Kidney epithelial cell (primary cell): ENCODE results near the gene AUH. TPM values are rescaled to one million over a fixed set of nuclear protein-coding genes. Genes with fewer than 3 reads are reported as not detected.

Experiments used
- DNase-seq: peaks from one replicate; pipeline ENCODE4 v3.0.0-alpha.2; 2010; ENCODE audit warnings: low read depth
- H3K27me3 ChIP-seq: 2 replicates; pipeline ENCODE4 v1.6.0; 2011; ENCODE audit warnings: low read length; ENCODE audit not compliant: control insufficient read depth, insufficient read depth
- H3K36me3 ChIP-seq: 2 replicates; pipeline ENCODE4 v1.5.1; 2011; ENCODE audit warnings: low read length; ENCODE audit not compliant: control insufficient read depth, insufficient read depth
- H3K4me3 ChIP-seq: 2 replicates; pipeline ENCODE4 v1.5.1; 2011; ENCODE audit warnings: low read depth, mild to moderate bottlenecking, control low read depth, low read length
- total RNA-seq: library from RNA; depleted of rRNA; stranded (reverse); fragments of >200 nt; gene quantifications from 2 replicates; pipeline ENCODE4 v1.2.3, GENCODE V29; 2015
- TF ChIP-seq, protein P1 (sequence below): IDR thresholded peaks from 2 replicates; pipeline ENCODE4 v1.5.1; 2011; ENCODE audit warnings: mild to moderate bottlenecking, moderate library complexity, low read length, control low read depth, inconsistent platforms; ENCODE audit not compliant: insufficient read depth, poor library complexity, severe bottlenecking

AUH gene
- total RNA-seq, 1 donor from 2014 or later: 11.3 TPM

GRCh38 chr9:91405343-91406077 lies 43.8 kb upstream of the AUH start:
- TF ChIP-seq, protein P1, sequence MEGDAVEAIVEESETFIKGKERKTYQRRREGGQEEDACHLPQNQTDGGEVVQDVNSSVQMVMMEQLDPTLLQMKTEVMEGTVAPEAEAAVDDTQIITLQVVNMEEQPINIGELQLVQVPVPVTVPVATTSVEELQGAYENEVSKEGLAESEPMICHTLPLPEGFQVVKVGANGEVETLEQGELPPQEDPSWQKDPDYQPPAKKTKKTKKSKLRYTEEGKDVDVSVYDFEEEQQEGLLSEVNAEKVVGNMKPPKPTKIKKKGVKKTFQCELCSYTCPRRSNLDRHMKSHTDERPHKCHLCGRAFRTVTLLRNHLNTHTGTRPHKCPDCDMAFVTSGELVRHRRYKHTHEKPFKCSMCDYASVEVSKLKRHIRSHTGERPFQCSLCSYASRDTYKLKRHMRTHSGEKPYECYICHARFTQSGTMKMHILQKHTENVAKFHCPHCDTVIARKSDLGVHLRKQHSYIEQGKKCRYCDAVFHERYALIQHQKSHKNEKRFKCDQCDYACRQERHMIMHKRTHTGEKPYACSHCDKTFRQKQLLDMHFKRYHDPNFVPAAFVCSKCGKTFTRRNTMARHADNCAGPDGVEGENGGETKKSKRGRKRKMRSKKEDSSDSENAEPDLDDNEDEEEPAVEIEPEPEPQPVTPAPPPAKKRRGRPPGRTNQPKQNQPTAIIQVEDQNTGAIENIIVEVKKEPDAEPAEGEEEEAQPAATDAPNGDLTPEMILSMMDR: no peak
- no peaks in the 10 kb centered on the region for H3K36me3 ChIP-seq

DNA sequence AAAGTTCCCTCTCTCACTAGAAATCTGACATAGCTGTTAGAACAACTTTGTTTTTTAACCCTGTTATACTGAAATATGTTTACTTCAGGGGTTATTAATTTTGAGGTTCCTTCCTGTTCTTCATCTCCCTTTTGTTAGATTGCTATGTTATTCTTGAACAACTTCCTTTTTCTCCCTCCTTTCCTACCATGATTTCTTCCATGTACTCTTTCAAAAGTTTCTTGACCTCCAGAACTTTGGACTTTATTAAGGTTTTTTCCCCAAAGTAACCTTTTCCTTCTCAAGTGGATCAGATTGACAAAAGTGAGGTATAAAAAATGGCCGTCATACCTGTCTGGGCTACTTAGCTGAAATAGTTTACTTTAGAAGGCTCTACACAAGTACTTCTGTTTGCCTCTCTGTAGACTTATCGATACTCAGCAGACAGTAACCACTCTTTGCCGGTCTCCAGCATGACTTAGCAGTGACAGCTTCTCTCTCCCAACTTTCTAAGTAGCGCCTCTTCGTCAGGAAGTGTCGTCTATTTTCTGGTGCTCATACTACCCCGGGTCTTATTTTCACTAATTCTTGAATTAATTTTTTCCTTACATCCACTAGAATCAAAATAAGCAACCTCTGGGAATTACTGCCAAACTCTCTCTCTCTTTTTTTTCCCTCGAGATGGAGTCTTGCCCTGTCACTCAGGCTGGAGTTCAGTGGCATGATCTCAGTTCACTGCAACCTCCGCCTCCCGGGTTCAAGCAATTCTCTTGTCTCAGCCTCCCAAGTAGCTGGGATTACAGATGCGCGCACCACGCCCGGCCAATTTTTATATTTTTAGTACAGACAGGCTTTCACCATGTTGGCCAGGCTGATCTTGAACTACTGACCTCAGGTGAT lies 42.2 kb upstream of the AUH start:
- Histone ChIP-seq H3K4me3 (no peak overlapping the region), H3K27me3 (no peaks in the 10 kb centered on the region), H3K36me3 (no peaks in the 10 kb centered on the region)
- DNase-seq: no peak
- TF ChIP-seq, protein P1: no peak

More at GRCh38 chr9:91405343-91406077, 43.8 kb upstream of the AUH start:
- no peak for DNase-seq
- no peaks in the 10 kb centered on the region for H3K27me3 ChIP-seq
- no peak overlapping the region for H3K4me3 ChIP-seq

DNA sequence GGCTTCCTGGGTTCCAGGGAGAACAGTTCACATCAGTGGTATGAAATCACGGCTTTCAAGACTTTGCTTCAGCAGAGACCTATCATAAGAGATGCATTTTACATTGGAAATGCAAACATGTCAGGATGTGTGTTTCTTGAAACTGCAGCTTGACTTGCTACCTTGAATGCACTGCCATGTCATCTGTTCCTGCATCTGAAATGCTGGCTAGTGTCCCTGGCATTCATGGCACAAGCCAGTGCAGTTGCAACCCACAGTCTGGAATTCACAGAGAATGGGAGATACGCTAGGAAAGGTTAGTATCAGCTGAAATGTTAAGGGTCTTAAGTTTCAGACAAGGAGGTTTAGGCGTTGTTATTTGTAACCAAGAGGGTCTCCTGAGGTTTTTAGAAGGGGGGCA lies 37.2 kb upstream of the AUH start:
- no peak for DNase-seq
- Histone ChIP-seq H3K4me3 (no peak overlapping the region), H3K36me3 (no peaks in the 10 kb centered on the region), H3K27me3 (no peaks in the 10 kb centered on the region)
- TF ChIP-seq, protein P1: no peak

DNA sequence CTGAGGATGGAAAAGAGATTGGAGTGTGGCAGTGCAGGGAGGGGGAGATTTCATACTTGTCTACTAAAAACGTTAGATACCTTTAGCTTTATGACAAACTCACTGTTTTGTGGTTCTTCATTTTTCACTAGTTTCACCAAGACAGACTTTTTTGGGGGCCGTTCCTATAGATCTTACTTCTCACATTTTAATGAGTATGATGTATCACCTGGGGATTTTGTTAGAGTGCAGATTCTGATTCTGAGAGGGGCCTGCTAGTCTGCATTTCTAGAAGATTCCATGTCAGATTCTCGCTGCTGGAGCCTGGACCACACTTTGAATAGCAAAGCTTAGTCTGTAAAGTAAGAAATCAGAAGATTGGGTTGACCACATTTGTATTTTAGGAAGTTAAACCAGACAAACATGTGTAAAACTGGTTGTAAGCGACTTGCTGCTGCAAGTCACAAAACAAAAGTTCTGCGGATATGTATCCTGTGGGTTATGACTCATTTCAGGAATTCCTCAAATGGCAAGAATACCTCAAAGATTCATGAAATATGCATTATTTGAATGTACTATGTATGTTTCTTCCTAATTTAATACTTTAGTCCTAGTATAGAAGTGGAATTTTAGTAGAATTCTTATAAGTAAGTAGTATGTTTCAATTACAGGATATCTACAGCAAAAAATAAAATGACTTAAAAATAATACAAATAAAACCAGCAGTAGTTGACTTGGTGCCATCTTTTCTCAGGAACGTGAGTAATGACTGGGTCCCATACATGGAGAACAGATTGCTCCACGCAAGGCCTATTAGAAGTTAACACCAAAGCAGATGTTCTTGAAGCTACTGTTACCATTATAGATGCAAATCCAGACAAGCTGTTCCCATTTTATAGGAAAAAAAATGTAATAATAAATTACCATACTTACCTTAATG lies 34.1 kb upstream of the AUH start:
- no peak overlapping the region for H3K4me3 ChIP-seq
- no peaks in the 10 kb centered on the region for H3K27me3 ChIP-seq
- TF ChIP-seq, protein P1: no peak
- no peaks in the 10 kb centered on the region for H3K36me3 ChIP-seq
- peak; percentile 35 for DNase-seq

DNA sequence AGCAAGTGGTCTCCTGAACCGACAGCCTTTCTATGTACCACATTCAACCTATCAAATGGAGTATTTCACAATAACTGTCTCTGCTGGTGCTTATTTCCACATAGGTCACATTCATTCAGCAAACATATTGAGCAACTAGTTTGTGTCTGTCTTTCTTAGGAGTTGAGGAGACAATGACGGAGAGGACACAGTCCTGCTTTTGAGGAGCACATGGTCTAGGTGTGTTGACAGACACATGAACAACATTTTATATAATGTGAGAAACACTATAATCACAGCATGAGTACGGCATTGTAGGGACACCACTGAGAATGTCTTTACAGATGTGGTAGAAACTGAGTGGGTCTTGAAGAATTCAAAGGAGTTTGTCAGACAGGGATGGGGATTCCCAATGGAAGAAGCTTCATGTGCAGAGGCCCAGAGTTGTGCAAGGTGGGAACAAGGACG lies 33.4 kb upstream of the AUH start:
- no peak for DNase-seq

More for the DNA sequence above, 33.4 kb upstream of the AUH start:
- Histone ChIP-seq H3K4me3 (no peak overlapping the region), H3K27me3 (no peaks in the 10 kb centered on the region), H3K36me3 (no peaks in the 10 kb centered on the region)
- TF ChIP-seq, protein P1: no peak
